Type B pancreatic cell (in vitro differentiated cells): ENCODE data around the gene SPIN3. TPM values are rescaled to one million over a fixed set of nuclear protein-coding genes. Genes with fewer than 3 reads are reported as not detected.
"Not testable (repeated sequence)": the region's sequence is repeated elsewhere in the genome, so short reads cannot be mapped to it uniquely, and the experiment has no call there.

Source experiments
- DNase-seq: peaks from one replicate; pipeline ENCODE4 v3.0.0; 2021; ENCODE audit warnings: mixed read lengths; ENCODE audit not compliant: unreplicated experiment; ENCODE audit errors: extremely low spot score
- H3K27ac Mint-ChIP-seq: 2 replicates; pipeline ENCODE4 v1.8.0; 2021; ENCODE audit warnings: mild to moderate bottlenecking, mixed read lengths
- H3K27me3 Mint-ChIP-seq: 2 replicates; pipeline ENCODE4 v1.8.0; 2021; ENCODE audit warnings: mixed read lengths
- H3K36me3 Mint-ChIP-seq: 2 replicates; pipeline ENCODE4 v1.8.0; 2021; ENCODE audit warnings: mixed read lengths
- H3K4me1 Mint-ChIP-seq: one replicate; pipeline ENCODE4 v1.8.0; 2021; ENCODE audit warnings: mixed read lengths; ENCODE audit not compliant: unreplicated experiment
- H3K4me3 Mint-ChIP-seq: 2 replicates; pipeline ENCODE4 v1.8.0; 2021; ENCODE audit warnings: mild to moderate bottlenecking, mixed read lengths
- H3K9me3 Mint-ChIP-seq: 2 replicates; pipeline ENCODE4 v1.8.0; 2021; ENCODE audit warnings: mixed read lengths
- long read RNA-seq: library from polyadenylated mRNA; unstranded; transcript quantifications from one replicate; pipeline ENCODE4 v2.0.0, GENCODE V29; 2020
- total RNA-seq: library from RNA; stranded (reverse); gene quantifications from 2 replicates; pipeline ENCODE4 v1.2.1, GENCODE V29; 2021; ENCODE audit warnings: low replicate concordance
- TF ChIP-seq, protein P1 (sequence below): fragments of 200-600 bp; sonication (generic); conservative IDR thresholded peaks from 2 replicates; pipeline ENCODE4 v1.5.0; 2021; ENCODE audit warnings: antibody characterized with exemption, mild to moderate bottlenecking

Gene SPIN3
- total RNA-seq: 15.8 and 16.0 TPM in 2 replicates
- long read RNA-seq, full-length matches to known transcripts: 18 of 25 reads
- long read RNA-seq, partial matches to known transcripts: 3 of 25 reads
- long read RNA-seq, other reads (novel, unspliced or antisense): 4 of 25 reads

DNA sequence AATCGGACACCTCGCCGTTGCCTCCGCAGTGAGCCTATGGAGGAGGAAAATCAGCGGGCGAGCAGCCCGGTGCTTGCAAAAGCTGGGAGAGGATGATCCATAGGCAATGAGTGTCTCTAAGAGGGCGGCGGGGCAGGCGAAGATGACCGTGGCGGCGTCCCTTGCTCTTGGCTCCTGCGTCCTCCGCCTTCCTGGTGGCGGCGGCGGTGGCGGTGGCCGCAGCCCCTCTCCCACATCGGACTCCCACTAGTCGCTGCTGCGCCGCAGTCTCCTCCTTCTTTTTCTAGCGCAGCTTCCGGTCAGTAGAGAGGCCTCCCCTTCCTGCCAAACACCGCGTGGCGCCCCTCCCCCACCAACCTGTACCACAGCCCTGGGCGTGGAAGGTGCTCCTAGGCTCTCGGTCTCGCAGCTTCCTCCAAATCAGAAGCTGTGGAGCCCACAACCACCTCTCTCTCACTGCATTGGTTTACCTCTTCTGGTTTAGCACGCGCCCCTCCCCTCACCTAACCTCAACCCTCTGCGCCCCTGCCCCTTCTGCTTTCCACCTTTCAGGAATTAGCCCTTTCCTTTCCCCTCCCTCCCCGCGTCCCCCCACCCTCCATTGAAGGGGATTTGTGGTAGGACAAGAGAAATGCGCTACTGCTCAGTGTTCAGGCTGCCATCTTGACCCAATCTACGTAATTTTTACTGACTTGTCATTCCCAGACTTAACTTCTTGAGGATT is at the start of gene SPIN3:
SPIN3 (minus strand) TSS at position 271 of the 724 bp plus-strand sequence. CDS start 594 bp downstream, outside the sequence.
- Mint-ChIP-seq H3K27ac (peak within 1 kb of the TSS; percentile 88), H3K36me3 (peaks cover 22% of the 10 kb centered on the region), H3K27me3 (no peaks in the 10 kb centered on the region), H3K4me1 (peaks cover 6% of the 10 kb centered on the region), H3K4me3 (peak within 1 kb of the TSS; percentile 95), H3K9me3 (no peaks in the 10 kb centered on the region)
- TF ChIP-seq, protein P1, sequence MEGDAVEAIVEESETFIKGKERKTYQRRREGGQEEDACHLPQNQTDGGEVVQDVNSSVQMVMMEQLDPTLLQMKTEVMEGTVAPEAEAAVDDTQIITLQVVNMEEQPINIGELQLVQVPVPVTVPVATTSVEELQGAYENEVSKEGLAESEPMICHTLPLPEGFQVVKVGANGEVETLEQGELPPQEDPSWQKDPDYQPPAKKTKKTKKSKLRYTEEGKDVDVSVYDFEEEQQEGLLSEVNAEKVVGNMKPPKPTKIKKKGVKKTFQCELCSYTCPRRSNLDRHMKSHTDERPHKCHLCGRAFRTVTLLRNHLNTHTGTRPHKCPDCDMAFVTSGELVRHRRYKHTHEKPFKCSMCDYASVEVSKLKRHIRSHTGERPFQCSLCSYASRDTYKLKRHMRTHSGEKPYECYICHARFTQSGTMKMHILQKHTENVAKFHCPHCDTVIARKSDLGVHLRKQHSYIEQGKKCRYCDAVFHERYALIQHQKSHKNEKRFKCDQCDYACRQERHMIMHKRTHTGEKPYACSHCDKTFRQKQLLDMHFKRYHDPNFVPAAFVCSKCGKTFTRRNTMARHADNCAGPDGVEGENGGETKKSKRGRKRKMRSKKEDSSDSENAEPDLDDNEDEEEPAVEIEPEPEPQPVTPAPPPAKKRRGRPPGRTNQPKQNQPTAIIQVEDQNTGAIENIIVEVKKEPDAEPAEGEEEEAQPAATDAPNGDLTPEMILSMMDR: no peak
- peak; percentile 85 for DNase-seq

DNA sequence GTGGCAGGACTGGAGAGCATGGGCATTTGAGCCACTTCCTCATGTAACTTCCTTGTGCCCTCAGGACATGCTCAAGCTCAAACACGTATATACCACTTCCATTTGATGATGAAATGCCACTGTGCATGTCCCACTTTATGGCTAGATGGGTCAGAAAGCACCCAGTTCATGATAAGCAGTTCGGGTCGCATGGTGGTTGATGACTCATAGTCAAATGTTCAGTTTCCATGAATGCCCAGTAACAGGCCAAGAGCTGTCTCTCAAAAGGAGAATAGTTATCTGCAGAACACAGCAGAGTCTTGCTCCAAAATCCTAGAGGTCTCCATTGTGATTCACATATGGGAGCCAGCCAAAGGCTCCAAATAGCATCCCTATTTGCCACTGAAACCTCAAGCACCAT is 48.9 kb upstream of the SPIN3 start:
- Mint-ChIP-seq H3K27me3 (no peaks in the 10 kb centered on the region), H3K4me1 (no peaks in the 10 kb centered on the region), H3K9me3 (peaks cover 4% of the 10 kb centered on the region), H3K36me3 (no peaks in the 10 kb centered on the region), H3K4me3 (no peak overlapping the region), H3K27ac (no peak overlapping the region)
- no peak for DNase-seq
- TF ChIP-seq, protein P1: no peak

GRCh38 chrX:57037265-57037664 is 41.9 kb upstream of the SPIN3 start:
- not testable (repeated sequence) for DNase-seq, H3K36me3 Mint-ChIP-seq, H3K4me3 Mint-ChIP-seq, H3K27ac Mint-ChIP-seq, H3K9me3 Mint-ChIP-seq, H3K4me1 Mint-ChIP-seq, H3K27me3 Mint-ChIP-seq

DNA sequence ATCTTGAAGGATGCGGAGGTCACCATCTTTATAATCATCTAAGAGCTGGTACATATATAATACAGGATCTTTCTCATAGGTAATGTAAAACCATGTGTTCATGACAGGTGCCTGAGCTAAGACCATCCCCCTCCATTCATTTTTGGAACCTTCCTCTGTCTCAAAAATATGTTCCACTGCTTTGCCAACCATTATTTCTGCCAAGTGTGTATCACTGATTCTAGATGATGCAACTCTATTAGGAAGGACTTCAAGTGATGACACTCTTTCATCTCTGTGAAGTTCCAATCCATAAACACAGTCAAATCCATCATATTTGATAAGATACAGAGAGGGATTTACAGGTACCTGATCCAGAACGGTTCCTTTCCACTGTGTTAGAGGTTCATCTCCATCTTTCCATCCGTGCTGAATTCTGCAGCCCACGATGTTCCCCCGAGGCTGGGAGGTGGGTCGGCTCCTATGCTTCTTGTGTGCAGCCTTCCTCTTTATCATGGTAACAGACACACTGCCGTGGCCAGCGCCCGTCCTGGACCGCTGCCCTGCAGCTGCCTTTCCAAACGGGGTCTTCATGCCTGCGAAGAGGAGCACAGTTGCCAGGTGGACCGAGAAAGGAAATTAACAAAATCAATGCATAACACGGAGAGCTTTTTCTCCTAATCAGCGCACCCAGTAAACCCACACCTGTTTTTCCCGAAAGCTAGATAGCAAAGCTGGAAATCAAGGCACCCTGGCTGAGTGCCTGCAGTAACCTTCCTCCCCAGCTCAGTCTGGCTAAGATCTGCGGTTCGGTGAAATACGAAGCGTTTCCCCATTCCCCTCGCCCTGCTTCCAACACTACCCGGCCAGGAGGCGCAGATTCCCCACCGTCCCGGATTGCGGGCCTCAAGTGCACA is 718 bp downstream of the SPIN3 start:
- Mint-ChIP-seq H3K4me3 (peak overlapping the region; percentile 95), H3K9me3 (no peaks in the 10 kb centered on the region), H3K36me3 (peaks cover 23% of the 10 kb centered on the region), H3K4me1 (peaks cover 6% of the 10 kb centered on the region), H3K27me3 (no peaks in the 10 kb centered on the region), H3K27ac (peak overlapping the region; percentile 88)
- DNase-seq: no peak
- TF ChIP-seq, protein P1: no peak

GRCh38 chrX:56987741-56988140 is 7.6 kb downstream of the SPIN3 start:
- DNase-seq: no peak
- TF ChIP-seq, protein P1: no peak
- Mint-ChIP-seq H3K27ac (no peak overlapping the region), H3K9me3 (no peaks in the 10 kb centered on the region), H3K4me3 (no peak overlapping the region), H3K27me3 (no peaks in the 10 kb centered on the region), H3K36me3 (peaks cover 25% of the 10 kb centered on the region), H3K4me1 (no peaks in the 10 kb centered on the region)

GRCh38 chrX:56986138-56986537 is 9.2 kb downstream of the SPIN3 start:
- Mint-ChIP-seq H3K9me3 (no peaks in the 10 kb centered on the region), H3K27me3 (no peaks in the 10 kb centered on the region), H3K27ac (no peak overlapping the region), H3K36me3 (peaks cover 13% of the 10 kb centered on the region), H3K4me1 (no peaks in the 10 kb centered on the region), H3K4me3 (no peak overlapping the region)
- DNase-seq: no peak
- TF ChIP-seq, protein P1: no peak
